ENCODE results near the gene PCBP3. TPM values are rescaled to one million over a fixed set of nuclear protein-coding genes. Genes with fewer than 3 reads are reported as not detected.
"Not testable (repeated sequence)": the region's sequence is repeated elsewhere in the genome, so short reads cannot be mapped to it uniquely, and the experiment has no call there.

PCBP3 gene
- total RNA-seq, 2 experiments from 2014 or later, result 0.66 to 1.3 TPM

GRCh38 chr21:45894906-45895777, 251.6 kb downstream of the PCBP3 start:
- Mint-ChIP-seq H3K36me3 (no peaks in the 10 kb centered on the region), H3K27ac (no peak overlapping the region), H3K4me1 (peaks cover 13% of the 10 kb centered on the region), H3K27me3 (no peaks in the 10 kb centered on the region), H3K4me3 (no peak overlapping the region), H3K9me3 (no peaks in the 10 kb centered on the region)
- no peak for DNase-seq

GRCh38 chr21:45895778-45896370, 252.3 kb downstream of the PCBP3 start:
- Mint-ChIP-seq H3K36me3 (no peaks in the 10 kb centered on the region), H3K4me3 (no peak overlapping the region), H3K27me3 (no peaks in the 10 kb centered on the region), H3K27ac (no peak overlapping the region), H3K4me1 (peaks cover 11% of the 10 kb centered on the region), H3K9me3 (no peaks in the 10 kb centered on the region)
- DNase-seq, result no peak

GRCh38 chr21:45896431-45896830, 252.9 kb downstream of the PCBP3 start:
- H3K9me3 Mint-ChIP-seq, H3K27me3 Mint-ChIP-seq, DNase-seq, H3K36me3 Mint-ChIP-seq, H3K4me1 Mint-ChIP-seq, H3K4me3 Mint-ChIP-seq, H3K27ac Mint-ChIP-seq: not testable (repeated sequence)

- Mint-ChIP-seq H3K4me1 (peaks cover 2% of the 10 kb centered on the region), H3K36me3 (no peaks in the 10 kb centered on the region), H3K27ac (no peak overlapping the region), H3K4me3 (no peak overlapping the region), H3K27me3 (no peaks in the 10 kb centered on the region), H3K9me3 (no peaks in the 10 kb centered on the region)
- DNase-seq, result no peak
Observed at GRCh38 chr21:45897191-45898027, 253.9 kb downstream of the PCBP3 start.

- no peaks in the 10 kb centered on the region for H3K36me3 Mint-ChIP-seq
- H3K4me1 Mint-ChIP-seq, result no peaks in the 10 kb centered on the region
- DNase-seq, result no peak
- no peaks in the 10 kb centered on the region for H3K27me3 Mint-ChIP-seq
- H3K9me3 Mint-ChIP-seq, result no peaks in the 10 kb centered on the region
- H3K27ac Mint-ChIP-seq, result no peak overlapping the region
- H3K4me3 Mint-ChIP-seq, result no peak overlapping the region
Observed at GRCh38 chr21:45898028-45898350, 254.5 kb downstream of the PCBP3 start.

- H3K9me3 Mint-ChIP-seq, result no peaks in the 10 kb centered on the region
- no peaks in the 10 kb centered on the region for H3K36me3 Mint-ChIP-seq
- H3K4me3 Mint-ChIP-seq, result no peak overlapping the region
- H3K27me3 Mint-ChIP-seq, result no peaks in the 10 kb centered on the region
- no peak overlapping the region for H3K27ac Mint-ChIP-seq
- H3K4me1 Mint-ChIP-seq, result no peaks in the 10 kb centered on the region
- DNase-seq, result no peak
Observed at GRCh38 chr21:45898781-45899180, 255.3 kb downstream of the PCBP3 start.

- Mint-ChIP-seq H3K36me3 (no peaks in the 10 kb centered on the region), H3K9me3 (no peaks in the 10 kb centered on the region), H3K4me3 (no peak overlapping the region), H3K27ac (no peak overlapping the region), H3K27me3 (no peaks in the 10 kb centered on the region), H3K4me1 (no peaks in the 10 kb centered on the region)
- DNase-seq, result no peak
Observed at GRCh38 chr21:45899317-45900033, 255.9 kb downstream of the PCBP3 start.

- no peaks in the 10 kb centered on the region for H3K36me3 Mint-ChIP-seq
- no peaks in the 10 kb centered on the region for H3K4me1 Mint-ChIP-seq
- DNase-seq, result no peak
- H3K27me3 Mint-ChIP-seq, result no peaks in the 10 kb centered on the region
- no peak overlapping the region for H3K27ac Mint-ChIP-seq
- no peaks in the 10 kb centered on the region for H3K9me3 Mint-ChIP-seq
- H3K4me3 Mint-ChIP-seq, result no peak overlapping the region
Observed at GRCh38 chr21:45900034-45900868, 256.7 kb downstream of the PCBP3 start.

- no peaks in the 10 kb centered on the region for H3K4me1 Mint-ChIP-seq
- H3K9me3 Mint-ChIP-seq, result no peaks in the 10 kb centered on the region
- no peaks in the 10 kb centered on the region for H3K36me3 Mint-ChIP-seq
- H3K4me3 Mint-ChIP-seq, result no peak overlapping the region
- no peaks in the 10 kb centered on the region for H3K27me3 Mint-ChIP-seq
- no peak overlapping the region for H3K27ac Mint-ChIP-seq
- DNase-seq, result no peak
Observed at GRCh38 chr21:45901061-45901690, 257.7 kb downstream of the PCBP3 start.

GRCh38 chr21:45902292-45902995, 258.9 kb downstream of the PCBP3 start:
- Mint-ChIP-seq H3K27ac (no peak overlapping the region), H3K27me3 (no peaks in the 10 kb centered on the region), H3K9me3 (no peaks in the 10 kb centered on the region), H3K4me3 (no peak overlapping the region), H3K36me3 (no peaks in the 10 kb centered on the region), H3K4me1 (no peaks in the 10 kb centered on the region)
- DNase-seq, result no peak

GRCh38 chr21:45905196-45905595, 261.7 kb downstream of the PCBP3 start:
- Mint-ChIP-seq H3K27ac (no peak overlapping the region), H3K36me3 (no peaks in the 10 kb centered on the region), H3K27me3 (no peaks in the 10 kb centered on the region), H3K4me1 (no peaks in the 10 kb centered on the region), H3K9me3 (no peaks in the 10 kb centered on the region), H3K4me3 (no peak overlapping the region)
- no peak for DNase-seq

- Mint-ChIP-seq H3K4me3 (no peak overlapping the region), H3K36me3 (no peaks in the 10 kb centered on the region), H3K27ac (no peak overlapping the region), H3K9me3 (no peaks in the 10 kb centered on the region), H3K27me3 (no peaks in the 10 kb centered on the region), H3K4me1 (no peaks in the 10 kb centered on the region)
- DNase-seq, result no peak
Observed at GRCh38 chr21:45906196-45906805, 262.8 kb downstream of the PCBP3 start.

GRCh38 chr21:45906859-45907258, 263.3 kb downstream of the PCBP3 start:
- H3K27ac Mint-ChIP-seq, result no peak overlapping the region
- no peak for DNase-seq
- no peaks in the 10 kb centered on the region for H3K9me3 Mint-ChIP-seq
- H3K27me3 Mint-ChIP-seq, result no peaks in the 10 kb centered on the region
- no peak overlapping the region for H3K4me3 Mint-ChIP-seq
- H3K4me1 Mint-ChIP-seq, result no peaks in the 10 kb centered on the region
- no peaks in the 10 kb centered on the region for H3K36me3 Mint-ChIP-seq

All from activated naive CD8-positive, alpha-beta T cell treated with anti-CD3 and anti-CD28 coated beads for 36 hours (primary cell).